ENCODE measurements around the gene USP17L25. TPM values are rescaled to one million over a fixed set of nuclear protein-coding genes. Genes with fewer than 3 reads are reported as not detected.

Gene USP17L25
- total RNA-seq, 1 donor from 2014 or later: not detected

Other genes starting within 250 kb of the USP17L25 start
- gene FAM90A26, start 159.5 kb upstream of the USP17L25 start, total RNA-seq: not detected
- not detected for gene USP17L10, start 119.3 kb upstream of the USP17L25 start, total RNA-seq
- not detected for gene USP17L11, start 114.5 kb upstream of the USP17L25 start, total RNA-seq
- not detected for gene USP17L12, start 109.8 kb upstream of the USP17L25 start, total RNA-seq
- gene USP17L13, start 105.0 kb upstream of the USP17L25 start, total RNA-seq: not detected
- not detected for gene USP17L15, start 95.5 kb upstream of the USP17L25 start, total RNA-seq
- gene USP17L17, start 86.0 kb upstream of the USP17L25 start, total RNA-seq: not detected
- gene USP17L18, start 81.3 kb upstream of the USP17L25 start, total RNA-seq: not detected
- not detected for gene USP17L19, start 76.5 kb upstream of the USP17L25 start, total RNA-seq
- not detected for gene USP17L20, start 71.8 kb upstream of the USP17L25 start, total RNA-seq
- not detected for gene USP17L21, start 67.0 kb upstream of the USP17L25 start, total RNA-seq
- not detected for gene USP17L22, start 62.3 kb upstream of the USP17L25 start, total RNA-seq
- gene USP17L24, start 4.7 kb upstream of the USP17L25 start, total RNA-seq: not detected
- gene USP17L26, start 4.7 kb downstream of the USP17L25 start, total RNA-seq: not detected
- not detected for gene USP17L5, start 9.5 kb downstream of the USP17L25 start, total RNA-seq
- gene USP17L27, start 14.2 kb downstream of the USP17L25 start, total RNA-seq: not detected
- not detected for gene USP17L28, start 19.0 kb downstream of the USP17L25 start, total RNA-seq
- not detected for gene USP17L29, start 23.7 kb downstream of the USP17L25 start, total RNA-seq
- not detected for gene USP17L30, start 33.2 kb downstream of the USP17L25 start, total RNA-seq
- gene DEFB131A, start 114.5 kb downstream of the USP17L25 start, total RNA-seq: not detected